Stimulated activated CD4-positive, alpha-beta T cell treated with anti-CD3 and anti-CD28 coated beads, Interleukin-15, amount 100 ng/mL, for 1 hour (primary cell): ENCODE results near the gene SSTR5.

Experiments
- DNase-seq, 2 donors: peaks; one replicate each; pipeline ENCODE4 v3.0.0-alpha.2; 2020; ENCODE audit warnings: low read depth in 1 of 2, low spot score in 1 of 2

Gene SSTR5

DNA sequence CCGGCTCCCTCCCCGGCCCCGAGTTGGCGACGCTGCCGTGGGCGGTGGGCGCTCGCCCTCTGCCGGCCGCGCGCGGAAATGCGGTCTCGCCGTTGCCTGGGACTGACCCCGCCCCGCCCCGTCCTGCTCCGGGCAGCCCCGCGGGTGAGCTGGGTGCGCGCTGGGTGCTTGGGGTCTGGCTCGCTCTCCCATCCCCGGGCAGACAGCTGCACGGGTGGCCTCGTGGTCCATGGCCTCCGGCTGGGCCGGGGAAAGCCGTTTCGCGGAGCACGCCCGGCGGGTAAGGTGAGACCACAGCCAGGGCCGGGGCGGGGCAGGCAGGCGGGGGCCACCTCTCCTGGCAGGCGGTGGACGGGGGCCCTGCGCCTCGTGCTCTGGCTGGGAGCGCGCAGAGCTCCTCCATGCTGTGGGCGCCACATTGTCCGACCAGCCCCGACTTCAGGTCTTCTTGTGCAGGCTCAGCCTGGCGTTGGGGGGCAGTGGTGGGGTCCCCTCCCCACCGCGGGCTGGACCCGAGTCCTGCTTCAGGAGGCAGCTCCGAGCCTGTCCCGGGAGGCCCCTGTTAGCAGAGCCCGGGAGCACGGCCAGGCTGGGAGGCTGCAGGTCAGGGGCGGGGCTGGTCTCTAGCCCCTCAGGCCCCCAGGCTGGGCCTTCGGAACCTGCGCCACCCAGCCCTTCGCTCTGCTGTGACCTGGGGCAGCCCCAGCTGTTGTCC, 30.5 kb downstream of the SSTR5 start:
- peak; percentile 51 to 69 for DNase-seq

DNA sequence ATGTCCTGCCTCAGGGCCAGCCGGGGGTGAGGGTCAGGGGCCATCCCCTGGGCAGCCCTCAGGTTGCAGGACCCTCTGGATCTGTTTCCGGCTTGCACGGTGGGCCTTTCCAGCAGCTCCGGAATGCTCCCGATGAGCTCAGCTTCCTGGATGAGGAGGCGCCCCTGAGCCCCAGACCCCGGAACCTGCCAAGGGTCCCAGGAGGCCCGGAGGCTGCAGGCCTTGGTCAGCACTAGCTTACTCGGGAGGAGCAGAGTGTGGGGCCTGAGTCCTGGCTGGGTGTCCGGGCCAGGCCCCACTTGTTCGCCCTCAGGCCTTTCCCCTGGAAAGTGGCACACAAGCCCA, 31.1 kb downstream of the SSTR5 start:
- DNase-seq = no peak

DNA sequence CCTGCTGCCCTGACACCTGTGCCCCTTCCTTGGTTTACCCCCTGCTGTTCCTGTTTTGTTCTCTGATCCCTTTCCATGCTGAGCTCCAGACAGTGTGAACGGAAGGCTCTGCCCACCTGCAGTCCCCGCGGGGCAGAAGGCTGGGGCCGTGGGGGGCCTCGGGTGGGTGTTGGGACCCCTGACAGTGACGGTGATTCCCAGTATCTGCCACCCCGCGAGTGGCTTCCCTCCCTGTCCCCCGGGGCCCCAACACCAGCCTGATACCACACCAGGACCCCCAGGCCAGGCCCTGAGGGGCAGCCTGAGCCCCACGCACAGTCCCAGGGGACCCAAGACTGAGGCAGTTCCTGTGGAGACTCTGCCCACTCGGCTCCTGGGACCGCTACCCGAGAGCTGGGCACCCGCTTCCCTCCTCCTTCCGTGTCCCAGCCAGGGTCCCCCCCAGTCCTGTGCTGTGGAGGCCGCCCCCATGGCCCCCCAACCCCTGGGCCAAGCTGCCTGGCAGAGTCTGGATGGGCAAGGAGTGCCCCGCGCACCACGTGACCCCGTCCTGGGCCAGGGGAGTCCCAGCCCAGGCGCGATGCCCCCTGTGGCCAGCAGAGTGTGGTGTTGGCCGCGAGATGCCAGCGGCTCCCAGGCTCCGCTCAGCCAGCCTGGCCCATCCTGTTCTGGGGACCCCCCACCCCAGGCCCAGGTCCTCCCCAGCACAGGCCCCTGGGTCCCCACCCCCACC, 33.5 kb downstream of the SSTR5 start:
- peak in 1 of 2 donors; percentile 33 for DNase-seq

DNA sequence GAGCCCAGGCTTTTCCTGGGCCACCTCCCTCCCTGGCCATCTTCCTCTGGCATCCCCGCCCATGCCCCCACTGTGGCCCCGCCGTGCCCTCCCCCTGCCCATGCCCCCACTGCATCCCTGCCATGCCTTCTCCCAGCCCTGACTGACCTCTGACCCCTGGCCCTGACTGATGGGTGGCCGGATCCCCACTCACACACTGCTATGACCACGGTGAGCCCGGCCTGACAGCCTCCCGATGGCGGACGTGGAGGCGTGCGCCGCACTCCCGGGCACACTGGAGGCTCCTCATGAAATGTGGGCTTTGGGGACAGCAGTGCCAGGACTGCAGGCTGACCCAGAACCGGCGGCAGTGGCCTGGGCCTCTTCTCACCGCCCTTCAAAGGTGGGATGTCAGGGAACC, 34.1 kb downstream of the SSTR5 start:
- DNase-seq = no peak

DNA sequence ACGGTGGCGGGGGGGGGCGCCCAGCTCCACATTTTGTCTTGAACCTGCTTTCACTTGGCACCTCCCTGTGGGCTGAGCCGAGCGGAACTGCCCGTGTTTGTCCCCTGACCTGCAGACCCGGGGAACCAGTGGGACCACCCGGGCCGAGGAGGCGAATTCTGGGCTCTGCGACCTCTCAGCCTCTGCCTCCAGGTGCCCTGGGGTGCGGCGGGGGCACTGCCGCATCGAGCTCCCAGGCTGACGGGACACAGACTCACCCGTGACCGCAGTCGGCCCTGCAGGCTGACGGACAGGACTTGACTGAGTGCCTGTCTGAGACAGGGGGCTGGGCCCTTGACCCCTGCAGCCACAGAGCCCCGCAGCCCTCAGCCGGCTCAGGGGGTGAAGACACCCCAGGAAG, 34.6 kb downstream of the SSTR5 start:
- no peak for DNase-seq

DNA sequence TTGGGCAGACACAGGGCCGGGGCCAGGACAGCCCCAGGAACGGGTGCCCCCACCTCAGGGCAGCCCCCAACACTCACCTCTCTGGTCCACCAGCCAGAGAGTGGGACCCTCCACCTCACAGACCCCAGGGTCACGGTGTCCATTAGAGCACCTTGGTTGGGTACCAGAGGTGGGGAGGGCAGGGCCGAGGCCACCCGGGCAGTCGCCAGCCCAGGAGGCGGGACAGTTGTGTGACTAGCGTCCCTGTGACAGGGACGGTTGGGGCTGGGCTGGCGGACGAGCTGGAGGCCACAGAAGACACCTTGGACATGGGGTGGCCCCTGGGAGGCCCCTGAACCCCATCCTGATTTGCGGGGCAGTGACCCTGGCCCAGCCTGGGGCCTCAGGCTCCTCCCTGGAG, 35.2 kb downstream of the SSTR5 start:
- no peak for DNase-seq

DNA sequence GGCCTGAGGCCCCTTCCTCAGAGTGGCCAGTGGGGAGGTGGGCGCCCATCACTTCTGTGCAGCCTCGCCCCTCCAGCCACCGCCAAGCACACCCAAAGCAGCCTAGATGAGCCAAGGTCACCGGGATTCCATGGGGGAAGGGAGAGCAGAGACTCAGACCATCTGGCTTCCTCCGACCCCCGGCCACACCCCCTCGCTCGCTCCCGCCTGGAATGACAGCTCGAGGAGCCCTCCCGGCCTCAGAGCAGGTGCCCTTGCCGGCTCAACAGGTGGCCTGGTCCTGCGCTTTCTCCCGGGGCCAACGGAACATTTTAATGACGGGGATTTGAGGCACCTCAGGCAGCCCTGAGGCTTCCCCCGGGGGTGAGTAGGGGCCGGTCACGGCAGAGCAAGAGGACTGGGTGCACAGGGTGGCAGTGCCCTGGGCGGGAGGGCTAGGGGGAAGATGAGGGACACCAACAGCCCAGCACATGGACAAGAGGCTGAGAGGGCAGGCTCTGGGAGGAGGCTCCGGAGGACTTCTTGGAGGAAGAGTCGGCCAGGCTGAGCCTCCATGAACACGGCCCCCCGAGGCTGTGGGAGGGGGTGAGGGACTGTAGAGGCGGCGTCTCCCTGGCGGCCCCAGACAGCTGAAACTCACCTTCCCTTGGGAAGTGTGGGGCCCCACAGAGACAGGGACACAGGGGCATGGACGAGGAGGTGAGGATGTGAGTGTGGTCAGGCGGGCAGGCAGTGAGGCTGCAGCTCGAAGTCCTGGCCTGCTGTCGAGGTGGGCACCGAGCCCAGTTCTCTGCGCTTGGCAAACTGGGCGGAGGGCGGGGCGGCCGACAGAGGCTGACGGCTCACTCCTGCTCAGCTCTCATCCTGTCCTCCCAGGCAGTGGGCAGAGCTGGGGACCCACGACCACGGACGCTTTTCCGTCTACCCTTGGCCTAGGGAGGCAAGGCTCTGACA, 36.0 kb downstream of the SSTR5 start:
- no peak for DNase-seq

DNA sequence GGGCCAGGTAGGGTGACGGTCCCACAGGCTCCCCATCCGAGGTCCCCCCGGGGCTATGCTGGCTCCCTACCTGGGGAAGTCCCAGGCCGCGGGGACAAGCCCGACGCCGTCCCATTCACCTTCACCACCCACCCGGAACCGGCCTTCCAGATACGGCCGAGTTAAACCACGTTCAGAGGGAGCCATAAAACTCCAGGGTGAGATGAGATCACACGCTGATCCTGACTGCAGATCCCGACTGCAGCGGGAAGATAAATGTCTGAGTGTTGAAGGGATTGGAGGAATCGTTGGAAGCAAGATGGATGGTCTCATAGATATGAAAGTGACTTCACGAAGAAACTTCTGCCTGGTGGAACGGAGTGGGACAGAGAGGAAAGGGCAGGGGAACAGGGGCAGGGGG, 37.1 kb downstream of the SSTR5 start:
- DNase-seq = no peak

DNA sequence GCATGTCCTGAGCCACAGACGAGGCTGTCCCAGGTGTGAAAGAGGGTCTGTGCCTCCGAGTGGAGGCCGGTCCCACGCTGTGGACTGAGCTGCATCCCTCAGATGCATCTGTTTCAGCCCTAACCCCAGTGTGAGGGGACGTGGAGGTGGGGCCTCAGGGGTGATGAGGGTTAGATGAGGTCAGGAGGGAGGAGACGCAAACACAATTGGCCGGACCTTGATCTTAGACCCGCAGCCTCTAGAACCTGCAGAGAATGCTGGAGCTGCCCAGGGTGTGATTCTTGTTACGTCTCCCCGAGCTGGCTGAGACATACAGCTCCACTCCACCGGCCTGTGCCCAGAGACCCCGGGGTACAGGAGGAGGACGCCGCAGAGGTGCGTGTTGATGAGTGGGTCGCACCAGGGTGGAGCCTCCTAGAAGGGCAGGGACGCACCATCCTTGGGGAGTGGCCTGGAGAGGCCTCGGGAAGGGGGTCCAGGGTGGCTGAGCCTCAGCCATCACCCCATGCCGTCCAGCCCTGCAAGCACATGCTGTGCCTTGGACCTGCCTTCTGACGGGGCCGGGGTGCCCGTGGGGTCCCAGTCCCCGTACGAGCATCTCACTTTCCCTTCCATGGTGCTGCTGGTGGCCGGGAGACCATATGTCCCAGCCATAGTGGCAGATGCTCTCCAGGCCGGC, 40.1 kb downstream of the SSTR5 start:
- no peak for DNase-seq

DNA sequence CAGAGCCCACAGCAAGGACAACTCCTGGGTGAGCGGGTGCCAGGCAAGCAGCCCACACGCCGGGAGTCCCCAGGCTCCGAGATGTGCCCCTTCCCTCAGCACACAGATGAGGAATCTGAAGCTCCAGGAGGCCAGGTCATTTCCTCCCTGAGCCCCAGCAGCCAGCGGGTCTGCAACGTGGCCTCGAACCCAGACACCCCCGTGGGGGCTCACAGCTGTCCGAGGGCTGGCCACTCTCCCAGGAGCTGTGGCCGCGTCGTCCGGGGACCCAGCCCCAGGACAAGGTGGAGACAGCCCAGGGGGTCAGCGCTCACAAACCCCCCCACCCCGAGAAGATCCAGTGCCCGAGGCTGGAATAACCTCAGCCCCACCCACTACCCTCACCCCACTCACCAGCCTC, 40.9 kb downstream of the SSTR5 start:
- DNase-seq = no peak

DNA sequence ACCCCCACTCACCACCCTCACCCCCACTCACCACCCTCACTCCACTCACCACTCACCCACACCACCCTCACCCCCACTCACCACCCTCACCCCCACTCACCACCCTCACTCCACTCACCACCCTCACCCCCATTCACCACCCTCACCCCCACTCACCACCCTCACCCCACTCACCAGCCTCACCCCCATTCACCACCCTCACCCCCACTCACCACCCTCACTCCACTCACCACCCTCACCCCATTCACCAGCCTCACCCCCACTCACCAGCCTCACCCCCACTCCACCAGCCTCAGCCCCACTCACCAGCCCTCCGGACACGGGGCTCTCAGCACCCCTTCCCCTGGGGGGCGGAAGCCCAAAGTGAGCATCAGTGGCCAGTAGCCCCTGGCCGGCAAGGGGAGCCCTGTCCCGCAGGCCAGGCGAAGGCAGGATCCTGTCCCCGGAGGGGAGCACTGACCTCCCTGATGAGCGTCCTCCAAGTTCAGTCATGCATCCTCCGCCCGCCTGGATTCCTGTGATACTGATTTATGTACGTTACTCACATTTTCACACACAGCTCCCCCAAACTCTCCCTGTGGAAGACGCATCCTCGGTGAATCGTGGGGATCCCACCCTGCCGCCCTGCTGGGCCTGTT, 41.5 kb downstream of the SSTR5 start:
- DNase-seq = no peak

DNA sequence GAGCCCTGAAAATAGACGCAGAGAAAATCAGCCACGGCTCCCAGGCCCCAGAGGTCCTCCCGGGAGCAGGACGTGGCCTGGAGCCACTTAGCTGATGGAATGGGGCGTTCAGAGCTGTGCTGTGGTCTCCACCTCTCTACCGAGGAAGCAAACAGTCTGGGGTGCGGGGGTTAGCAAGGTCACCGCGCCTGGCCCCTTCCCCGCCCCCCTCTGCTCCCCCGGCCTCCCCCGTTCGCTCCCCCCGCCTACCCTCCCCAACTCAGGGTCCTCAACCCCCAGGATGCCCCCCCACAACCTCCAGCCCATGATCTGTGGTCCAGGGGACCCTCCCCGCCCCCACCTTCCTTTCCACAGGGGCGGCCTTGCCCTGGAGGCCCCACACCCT, 44.1 kb downstream of the SSTR5 start:
- DNase-seq = no peak

DNA sequence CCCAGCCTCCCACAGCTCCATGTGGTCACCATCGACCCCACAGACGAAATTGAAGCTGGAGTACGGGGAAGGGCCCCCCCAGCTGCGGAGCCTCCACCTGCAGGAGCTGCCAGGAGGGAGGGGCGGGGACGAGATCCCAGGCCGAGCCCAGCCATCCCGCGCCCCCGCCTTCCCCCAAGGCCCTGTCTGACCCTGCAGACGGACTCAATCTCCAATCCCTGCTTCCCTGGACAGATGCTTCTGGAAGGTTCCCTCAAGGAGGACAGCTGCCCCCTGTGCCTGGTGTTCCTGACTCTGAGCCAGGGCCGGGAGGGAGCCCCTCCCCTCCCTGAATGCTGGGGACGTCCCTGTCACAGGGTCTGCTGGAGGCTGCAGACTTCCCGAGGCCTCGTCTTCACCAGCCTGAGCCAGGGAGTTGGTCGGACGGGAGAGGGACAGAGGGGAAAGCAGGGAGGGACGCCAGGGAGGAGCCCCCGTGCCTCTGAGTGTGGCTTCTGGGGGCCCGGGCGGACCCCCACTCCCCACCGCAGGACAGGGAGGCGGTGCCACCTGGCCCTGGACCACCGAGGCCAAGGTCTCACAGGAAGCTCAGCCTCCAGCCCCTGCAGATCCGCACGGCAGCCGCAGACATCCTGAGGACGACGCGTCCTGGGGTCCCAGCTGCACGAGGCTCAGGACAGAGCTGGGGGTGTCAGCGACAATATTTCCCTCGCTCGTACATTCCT, 44.8 kb downstream of the SSTR5 start:
- DNase-seq = no peak

DNA sequence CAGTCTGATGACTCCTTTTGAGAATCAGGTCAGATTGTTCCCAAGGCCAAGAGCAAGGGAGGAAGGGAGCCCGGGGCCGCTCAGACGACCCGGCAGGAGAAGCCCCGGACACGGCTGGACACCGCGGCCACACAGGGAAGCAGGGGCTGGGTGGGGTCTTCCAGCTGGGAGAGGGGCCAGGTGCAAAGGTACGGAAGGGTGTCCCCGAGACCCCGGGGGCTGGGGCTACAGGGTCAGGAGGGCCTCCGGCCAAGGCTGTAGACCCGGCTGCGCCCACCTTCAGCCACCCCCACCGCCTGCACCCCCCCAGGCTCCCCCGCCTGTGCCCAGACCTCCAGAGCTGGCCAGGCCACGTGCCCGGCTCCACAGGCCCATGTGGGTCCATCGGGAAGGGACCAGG, 45.4 kb downstream of the SSTR5 start:
- DNase-seq = no peak

DNA sequence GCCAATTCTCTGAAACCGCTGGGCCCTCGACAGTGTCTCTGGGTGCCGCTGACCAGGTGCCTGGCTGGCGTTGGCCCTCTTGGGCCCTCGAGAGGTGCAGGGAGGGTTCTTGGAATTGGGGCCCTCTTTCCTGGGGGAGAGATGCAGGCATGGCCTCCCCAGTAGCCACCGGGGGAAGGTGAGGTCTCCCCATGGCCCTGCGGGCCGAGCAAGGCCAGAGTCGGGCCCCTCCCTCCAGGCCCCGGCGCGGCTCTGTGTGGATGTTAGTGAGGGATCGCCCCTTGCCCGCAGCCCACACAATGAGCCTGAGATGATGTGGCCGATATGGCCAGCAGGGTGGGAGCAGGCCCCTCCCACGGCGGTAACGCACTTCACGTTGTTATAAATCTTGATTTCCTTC, 46.6 kb downstream of the SSTR5 start:
- DNase-seq = no peak

DNA sequence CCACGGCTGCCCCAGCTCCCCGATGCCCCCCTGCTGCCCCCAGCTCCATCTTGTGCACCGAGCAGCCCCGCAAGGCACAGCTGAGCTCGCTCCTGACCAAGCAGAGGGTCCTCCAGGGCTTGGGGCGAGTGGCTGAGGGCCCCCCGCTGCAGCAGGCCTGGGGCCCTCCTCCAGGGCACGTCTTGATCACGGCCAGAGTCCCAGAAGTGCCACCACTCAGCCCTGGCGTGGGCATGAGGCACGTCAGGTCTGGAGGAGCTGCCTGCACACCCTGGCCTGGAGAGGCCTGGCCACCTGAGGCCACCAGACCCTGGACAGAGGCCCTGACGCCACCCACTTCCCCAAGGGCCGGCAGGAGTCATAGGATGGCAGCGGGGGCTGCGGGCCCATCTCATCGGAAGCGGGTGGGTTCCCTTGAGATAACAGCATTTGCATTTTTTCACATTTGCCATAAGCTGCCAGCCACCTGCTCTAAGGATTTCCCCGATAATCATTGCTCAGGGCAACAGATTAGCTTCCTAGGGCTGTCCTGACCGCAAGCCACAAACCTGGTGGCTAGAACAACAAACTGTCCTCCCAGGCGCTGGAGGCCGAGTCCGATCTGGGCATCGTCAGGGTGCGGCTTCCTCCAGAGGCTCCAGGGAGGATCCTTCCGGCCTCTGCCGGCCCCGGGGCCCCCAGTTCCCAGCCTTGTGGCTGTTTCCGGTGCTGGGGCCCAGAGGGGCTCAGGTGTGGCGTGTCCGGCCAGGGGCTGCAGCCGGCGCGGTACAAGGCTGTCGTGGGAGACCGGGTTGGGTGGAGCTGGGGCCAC, 47.4 kb downstream of the SSTR5 start:
- DNase-seq = no peak

DNA sequence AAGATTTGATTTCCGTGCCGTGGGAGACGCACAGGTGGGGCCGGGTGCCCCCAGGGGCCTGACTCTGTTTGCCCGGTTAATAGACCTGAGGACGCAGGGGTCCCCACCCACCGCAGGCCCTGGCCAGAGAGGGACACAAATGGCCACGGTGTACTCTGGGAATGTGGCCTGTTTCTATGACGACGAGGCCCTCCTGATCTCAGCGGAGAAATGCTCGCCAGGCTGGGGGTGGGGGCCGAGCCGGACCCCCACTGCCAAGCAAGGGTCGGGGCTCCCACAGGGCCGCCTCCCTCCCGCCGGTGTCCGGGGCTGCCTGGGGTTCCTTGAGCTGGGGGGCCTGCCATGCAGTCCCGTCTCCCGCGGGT, 48.0 kb downstream of the SSTR5 start:
- no peak for DNase-seq

DNA sequence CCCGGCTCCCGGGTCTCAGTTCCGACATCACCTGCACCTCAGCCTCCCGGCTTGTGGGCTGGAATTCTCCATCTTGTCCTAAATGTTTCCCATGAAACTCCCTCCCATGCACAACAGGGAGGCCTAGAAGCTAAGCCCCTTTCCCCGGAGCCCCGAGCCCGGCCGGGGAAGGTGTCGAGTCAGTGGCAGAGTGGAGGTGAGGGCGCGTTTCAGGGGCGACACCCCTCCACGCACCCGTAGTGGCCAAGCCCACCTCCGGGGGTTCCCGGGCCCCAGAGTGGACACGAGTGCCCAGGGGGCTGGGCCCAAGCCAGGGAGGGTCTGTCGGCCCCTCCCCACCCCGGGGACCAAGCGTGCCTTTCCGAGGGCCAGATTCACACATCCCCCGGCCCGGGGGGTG, 48.5 kb downstream of the SSTR5 start:
- no peak for DNase-seq

DNA sequence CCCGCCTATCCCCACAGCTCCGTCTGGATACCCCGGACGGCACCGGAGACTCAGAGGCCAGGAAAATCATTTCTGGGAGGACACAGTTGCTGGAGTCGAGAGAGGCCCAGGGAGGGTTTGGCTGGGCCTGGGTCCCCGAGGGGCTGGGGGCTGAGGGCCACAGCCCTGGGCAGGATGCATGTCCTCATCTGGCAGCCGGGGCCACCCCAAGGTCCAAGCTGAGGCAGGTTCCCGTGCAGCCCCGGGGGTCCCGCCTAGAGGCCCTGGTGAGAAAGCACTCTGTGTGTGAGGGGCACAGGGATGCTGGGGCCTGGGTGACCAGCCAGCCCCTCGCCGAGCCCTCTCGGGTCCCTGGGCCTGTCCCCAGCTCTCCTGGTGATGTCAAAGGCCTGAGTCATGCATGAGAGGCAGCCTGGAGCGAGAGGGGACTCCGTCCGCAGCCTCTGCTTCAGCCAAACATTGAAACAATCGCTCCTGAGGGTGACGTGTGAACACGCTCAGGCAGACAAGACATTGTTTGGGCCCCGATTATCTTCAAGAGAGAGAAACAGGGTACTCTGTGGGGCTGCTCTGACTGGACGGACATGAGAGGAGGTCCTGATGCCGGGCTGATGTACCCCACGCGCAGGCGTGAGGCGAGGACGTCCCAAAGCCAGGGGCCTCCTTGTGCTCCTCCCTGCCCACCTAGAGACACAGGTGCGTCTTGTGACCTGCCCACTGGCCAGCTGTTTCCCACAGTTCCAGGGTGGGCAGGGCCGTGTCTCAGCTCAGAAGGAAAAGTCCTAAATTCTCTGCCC, 49.3 kb downstream of the SSTR5 start:
- no peak for DNase-seq
